H9 (cell line): Measurements from ENCODE around the gene PLAU. TPM values are rescaled to one million over a fixed set of nuclear protein-coding genes. Genes with fewer than 3 reads are reported as not detected.

ENCODE experiments used
- DNase-seq: peaks from one replicate; pipeline ENCODE4 v3.0.0-alpha.2; 2017
- H2AFZ ChIP-seq: one replicate; pipeline ENCODE4 v1.6.1; 2013; ENCODE audit warnings: mild to moderate bottlenecking, low read length, control low read depth, moderate library complexity
- H2AK5ac ChIP-seq: 2 replicates; pipeline ENCODE4 v1.6.1; 2013; ENCODE audit warnings: low read length, control low read depth, mixed read lengths; ENCODE audit not compliant: insufficient read length
- H2BK120ac ChIP-seq: one replicate; pipeline ENCODE4 v1.6.1; 2013; ENCODE audit warnings: low read depth, mild to moderate bottlenecking, low read length, control low read depth, inconsistent platforms; ENCODE audit not compliant: poor library complexity, severe bottlenecking
- H2BK12ac ChIP-seq: 2 replicates; pipeline ENCODE4 v1.6.1; 2013; ENCODE audit warnings: low read length, control low read depth, mixed read lengths, low read depth; ENCODE audit not compliant: insufficient read length
- H2BK15ac ChIP-seq: 2 replicates; pipeline ENCODE4 v1.6.1; 2013; ENCODE audit warnings: low read depth, low read length, control low read depth
- H2BK20ac ChIP-seq: one replicate; pipeline ENCODE4 v1.6.1; 2013; ENCODE audit warnings: low read depth, mild to moderate bottlenecking, low read length, control low read depth, inconsistent platforms; ENCODE audit not compliant: poor library complexity, severe bottlenecking
- H2BK5ac ChIP-seq: 2 replicates; pipeline ENCODE4 v1.6.1; 2013; ENCODE audit warnings: low read length, control low read depth, mixed read lengths; ENCODE audit not compliant: insufficient read length
- H3K14ac ChIP-seq: 2 replicates; pipeline ENCODE4 v1.6.1; 2013; ENCODE audit warnings: low read length, control low read depth; ENCODE audit not compliant: insufficient read depth
- H3K18ac ChIP-seq: 2 replicates; pipeline ENCODE4 v1.6.1; 2013; ENCODE audit warnings: low read depth, mild to moderate bottlenecking, mixed read lengths, low read length, control low read depth; ENCODE audit not compliant: insufficient read length
- H3K23ac ChIP-seq: 2 replicates; pipeline ENCODE4 v1.6.1; 2013; ENCODE audit warnings: low read length, control low read depth, mixed read lengths, low read depth; ENCODE audit not compliant: insufficient read length
- H3K23me2 ChIP-seq: 2 replicates; pipeline ENCODE4 v1.6.1; 2013; ENCODE audit warnings: low read depth, mild to moderate bottlenecking, mixed read lengths, low read length, control low read depth; ENCODE audit not compliant: insufficient read length, poor library complexity, severe bottlenecking
- H3K27ac ChIP-seq: 2 replicates; pipeline ENCODE4 v1.5.1; 2013; ENCODE audit warnings: low read length, control low read depth, mixed read lengths, low read depth; ENCODE audit not compliant: insufficient read length
- H3K27me3 ChIP-seq: 2 replicates; pipeline ENCODE4 v1.6.1; 2013; ENCODE audit warnings: low read length, control low read depth, inconsistent platforms; ENCODE audit not compliant: insufficient read depth
- H3K4ac ChIP-seq: 2 replicates; pipeline ENCODE4 v1.6.1; 2013; ENCODE audit warnings: low read depth, mild to moderate bottlenecking, control low read depth, inconsistent platforms, low read length, moderate library complexity
- H3K4me1 ChIP-seq: 2 replicates; pipeline ENCODE4 v1.6.1; 2013; ENCODE audit warnings: low read length, control low read depth, inconsistent platforms; ENCODE audit not compliant: insufficient read depth
- H3K4me2 ChIP-seq: 2 replicates; pipeline ENCODE4 v1.6.1; 2013; ENCODE audit warnings: low read length, control low read depth, mixed read lengths; ENCODE audit not compliant: insufficient read length, insufficient read depth
- H3K56ac ChIP-seq: 2 replicates; pipeline ENCODE4 v1.6.1; 2013; ENCODE audit warnings: low read depth, mild to moderate bottlenecking, mixed read lengths, low read length, control low read depth; ENCODE audit not compliant: insufficient read length
- H3K79me1 ChIP-seq: 2 replicates; pipeline ENCODE4 v1.6.1; 2013; ENCODE audit warnings: low read depth, mild to moderate bottlenecking, moderate library complexity, low read length, control low read depth, inconsistent platforms; ENCODE audit not compliant: insufficient read depth, poor library complexity, severe bottlenecking
- H3K79me2 ChIP-seq: 2 replicates; pipeline ENCODE4 v1.6.1; 2013; ENCODE audit warnings: low read length, control low read depth, inconsistent platforms; ENCODE audit not compliant: insufficient read depth
- H3K9ac ChIP-seq: 2 replicates; pipeline ENCODE4 v1.6.1; 2013; ENCODE audit warnings: low read length, control low read depth, mixed read lengths; ENCODE audit not compliant: insufficient read length; ENCODE audit errors: extremely low read depth
- H3K9me3 ChIP-seq: one replicate; pipeline ENCODE4 v1.6.1; 2013; ENCODE audit warnings: low read depth, low read length, inconsistent platforms; ENCODE audit not compliant: control insufficient read depth
- H3T11ph ChIP-seq: one replicate; pipeline ENCODE4 v1.6.1; 2013; ENCODE audit warnings: mild to moderate bottlenecking, low read length, control low read depth, inconsistent platforms
- H4K20me1 ChIP-seq: one replicate; pipeline ENCODE4 v1.6.1; 2013; ENCODE audit not compliant: control insufficient read depth, insufficient read length, insufficient read depth
- H4K5ac ChIP-seq: 2 replicates; pipeline ENCODE4 v1.6.1; 2013; ENCODE audit warnings: low read depth, mild to moderate bottlenecking, mixed read lengths, low read length, control low read depth; ENCODE audit not compliant: insufficient read length
- H4K8ac ChIP-seq: replicated peaks from 2 replicates; pipeline ENCODE4 v1.6.1; 2013; ENCODE audit warnings: low read length, control low read depth, mixed read lengths, low read depth; ENCODE audit not compliant: insufficient read length
- H4K91ac ChIP-seq: 2 replicates; pipeline ENCODE4 v1.6.1; 2013; ENCODE audit warnings: low read depth, mild to moderate bottlenecking, moderate library complexity, mixed read lengths, low read length, control low read depth; ENCODE audit not compliant: insufficient read length
- H3K27ac Mint-ChIP-seq, 3 experiments: 2 replicates in 2 of 3; 3 replicates in 1 of 3; pipeline ENCODE4 v1.8.0; 2020 to 2021; ENCODE audit warnings: mixed read lengths in 3 of 3, mild to moderate bottlenecking in 1 of 3, moderate library complexity in 1 of 3
- H3K27me3 Mint-ChIP-seq: 2 replicates; pipeline ENCODE4 v1.8.0; 2021; ENCODE audit warnings: low read depth, mild to moderate bottlenecking, moderate library complexity, mixed read lengths
- H3K36me3 Mint-ChIP-seq, 3 experiments: 2 replicates in 2 of 3; 3 replicates in 1 of 3; pipeline ENCODE4 v1.8.0; 2020 to 2021; ENCODE audit warnings: low read depth in 3 of 3, mixed read lengths in 3 of 3; ENCODE audit not compliant: insufficient read depth in 1 of 3
- H3K4me1 Mint-ChIP-seq, 2 experiments: 2 replicates each; pipeline ENCODE4 v1.8.0; 2020; ENCODE audit warnings: mixed read lengths in 2 of 2
- H3K4me3 Mint-ChIP-seq, 2 experiments: 2 replicates in 1 of 2; 3 replicates in 1 of 2; pipeline ENCODE4 v1.8.0; 2020 to 2021; ENCODE audit warnings: mild to moderate bottlenecking in 2 of 2, mixed read lengths in 2 of 2, moderate library complexity in 1 of 2
- H3K9me3 Mint-ChIP-seq, 2 experiments: 2 replicates in 1 of 2; 3 replicates in 1 of 2; pipeline ENCODE4 v1.8.0; 2020; ENCODE audit warnings: mild to moderate bottlenecking in 2 of 2, mixed read lengths in 2 of 2, moderate library complexity in 1 of 2
- CTCF ChIP-seq: fragments of 200-600 bp; sonication (generic); conservative IDR thresholded peaks from 3 replicates; pipeline ENCODE4 v1.8.0; 2021; ENCODE audit warnings: antibody characterized with exemption, mild to moderate bottlenecking
- WGBS: extraction: QIAGEN DNeasy Blood & Tissue Kit; methylation state at CpG from one replicate; pipeline ENCODE4 v1.1.7; 2013; ENCODE audit warnings: missing lambda C conversion rate, low lambda C conversion rate, mixed read lengths; ENCODE audit not compliant: insufficient read length; ENCODE audit errors: extremely low coverage; 5-methylcytosine and 5-hydroxymethylcytosine counted together
- total RNA-seq: library from RNA; stranded (reverse); gene quantifications from 2 replicates; pipeline ENCODE4 v1.2.1, GENCODE V29; 2021

PLAU gene
- total RNA-seq, 1 experiment from 2014 or later, result 15.0 TPM

- Histone ChIP-seq H3K4ac (no peak overlapping the region), H2AK5ac (no peak overlapping the region), H3K9me3 (no peaks in the 10 kb centered on the region), H3T11ph (no peak overlapping the region), H3K56ac (no peak overlapping the region), H2BK15ac (no peak overlapping the region), H3K9ac (no peak overlapping the region), H4K91ac (no peak overlapping the region), H2BK5ac (no peak overlapping the region), H2BK20ac (no peak overlapping the region), H3K23me2 (peaks cover 3% of the 10 kb centered on the region), H3K14ac (no peak overlapping the region), H4K5ac (no peak overlapping the region), H3K27ac (no peak overlapping the region), H3K79me1 (no peaks in the 10 kb centered on the region), H3K4me2 (no peak overlapping the region), H4K20me1 (peaks cover 2% of the 10 kb centered on the region), H3K23ac (no peak overlapping the region), H2AFZ (no peak overlapping the region), H4K8ac (no peak overlapping the region), H2BK12ac (no peak overlapping the region), H3K4me1 (peaks cover 2% of the 10 kb centered on the region; the same call in 1 of the 2 replicates), H3K18ac (no peak overlapping the region), H2BK120ac (no peak overlapping the region), H3K79me2 (no peaks in the 10 kb centered on the region; the same call in 1 of the 2 replicates), H3K27me3 (no peaks in the 10 kb centered on the region)
- Mint-ChIP-seq H3K36me3 (peaks cover 29 to 63% (median 34%) of the 10 kb centered on the region in 3 experiments; a peak in 6 of 7 replicates), H3K9me3 (no peaks in the 10 kb centered on the region), H3K4me1 (peaks cover 28 to 29% of the 10 kb centered on the region in 2 experiments), H3K27ac (0 out of 7 replicates have a peak overlapping the region, but pooled peaks of 1 of the 3 experiments have one; percentile 2), H3K4me3 (no peak overlapping the region; a peak in 1 of 5 replicates), H3K27me3 (no peaks in the 10 kb centered on the region)
- no peak for TF ChIP-seq CTCF
- WGBS, result no CpG with 5 or more reads among the region's 5 CpGs
- DNase-seq, result no peak
Measured at GRCh38 chr10:73868655-73869195, 42.2 kb upstream of the PLAU start.
